GM18951 (cell line): ENCODE results near the gene TMPRSS12.
"Not testable (repeated sequence)": the region's sequence is repeated elsewhere in the genome, so short reads cannot be mapped to it uniquely, and the experiment has no call there.

Source experiments
- POLR2A ChIP-seq: IDR thresholded peaks from 4 replicates; pipeline ENCODE4 v1.6.1; 2011; ENCODE audit warnings: mild to moderate bottlenecking; ENCODE audit not compliant: insufficient read length, insufficient read depth; ENCODE audit errors: extremely low read depth
- in situ Hi-C: fragments of 300-500 bp; cut with MboI; formaldehyde crosslinking; loops from one replicate; pipeline ENCODE4 v1.12.0; 2022; ENCODE audit warnings: low sequenced_read_pairs, mixed read lengths, inconsistent platforms; ENCODE audit not compliant: unreplicated experiment

TMPRSS12 gene, protein sequence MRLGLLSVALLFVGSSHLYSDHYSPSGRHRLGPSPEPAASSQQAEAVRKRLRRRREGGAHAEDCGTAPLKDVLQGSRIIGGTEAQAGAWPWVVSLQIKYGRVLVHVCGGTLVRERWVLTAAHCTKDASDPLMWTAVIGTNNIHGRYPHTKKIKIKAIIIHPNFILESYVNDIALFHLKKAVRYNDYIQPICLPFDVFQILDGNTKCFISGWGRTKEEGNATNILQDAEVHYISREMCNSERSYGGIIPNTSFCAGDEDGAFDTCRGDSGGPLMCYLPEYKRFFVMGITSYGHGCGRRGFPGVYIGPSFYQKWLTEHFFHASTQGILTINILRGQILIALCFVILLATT

GRCh38 chr12:50842637-50843493, at the start of gene TMPRSS12:
TSS of gene TMPRSS12 (plus strand) at chr12:50842926. CDS start at chr12:50842965, 39 bp downstream.
- in situ Hi-C loops = no loop called here
- no peak for TF ChIP-seq POLR2A

- no peak for TF ChIP-seq POLR2A
- in situ Hi-C loops = no loop called here
Measured at GRCh38 chr12:50799908-50800307, 42.8 kb upstream of the TMPRSS12 start.

DNA sequence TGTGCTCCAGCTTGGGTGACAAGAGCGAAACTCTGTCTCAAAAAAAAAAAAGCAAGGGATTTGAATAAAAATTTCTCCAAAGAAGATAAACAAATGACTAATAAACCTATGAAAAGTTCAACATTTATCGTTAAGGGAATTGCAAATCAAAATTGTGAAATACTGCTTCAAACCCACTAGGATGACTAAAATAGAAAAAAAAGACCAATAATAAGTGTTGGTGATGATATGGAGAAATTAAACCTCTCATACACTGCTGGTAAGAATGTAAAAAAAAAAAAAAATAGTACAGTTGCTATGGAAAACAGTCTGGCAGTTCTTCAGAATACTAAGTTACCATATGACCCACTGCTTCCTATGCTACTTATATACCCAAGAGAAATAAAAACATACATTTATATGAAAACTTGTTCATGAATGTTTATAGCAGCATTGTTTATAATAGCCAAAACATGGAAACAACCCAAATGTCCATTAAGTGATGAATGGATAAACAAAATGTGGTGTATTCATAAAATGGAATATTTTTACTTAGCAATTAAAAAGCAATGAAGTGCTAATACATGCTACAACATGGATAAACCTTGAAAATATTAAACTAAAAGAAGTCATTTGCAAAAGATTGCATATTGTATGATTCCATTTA, 39.4 kb upstream of the TMPRSS12 start:
- TF ChIP-seq POLR2A = no peak
- in situ Hi-C loops = no loop called here

DNA sequence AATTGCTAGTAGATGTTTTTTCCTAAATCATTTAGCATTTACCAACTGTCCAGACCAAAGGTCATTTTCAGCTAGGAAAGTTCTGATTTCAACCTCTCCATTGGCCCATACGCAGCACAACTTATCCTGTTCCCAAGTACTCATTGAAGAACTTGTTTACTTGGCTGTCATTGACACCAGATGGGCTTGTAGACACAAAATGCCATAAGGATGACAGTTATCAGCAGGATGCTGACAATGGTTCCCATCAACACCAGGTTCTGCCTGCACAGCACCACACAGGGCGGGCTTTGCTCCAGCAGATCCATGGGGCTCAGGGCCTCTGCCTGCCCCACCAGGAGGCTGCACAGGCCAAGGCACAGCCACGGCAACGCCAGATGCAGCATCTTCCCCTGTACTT, 36.5 kb upstream of the TMPRSS12 start:
- TF ChIP-seq POLR2A = no peak
- in situ Hi-C loops = no loop called here

GRCh38 chr12:50809131-50809530, 33.6 kb upstream of the TMPRSS12 start:
- in situ Hi-C loops = not testable (repeated sequence)

DNA sequence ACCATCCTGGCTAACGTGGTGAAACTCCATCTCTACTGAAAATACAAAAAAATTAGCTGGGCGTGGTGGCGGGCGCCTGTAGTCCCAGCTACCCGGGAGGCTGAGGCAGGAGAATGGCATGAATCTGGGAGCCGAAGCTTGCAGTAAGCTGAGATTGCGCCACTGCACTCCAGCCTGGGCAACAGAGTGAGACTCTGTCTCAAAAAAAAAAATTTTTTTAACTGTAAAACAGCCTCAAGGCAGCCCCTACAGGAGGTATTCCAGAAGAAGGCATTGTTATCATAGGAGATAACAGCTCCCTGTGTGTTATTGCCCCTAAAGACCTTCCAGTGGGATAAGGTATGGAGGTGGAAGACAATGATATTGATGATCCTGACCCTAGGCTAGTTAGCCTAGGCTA, 27.8 kb upstream of the TMPRSS12 start:
- in situ Hi-C loops = not testable (repeated sequence)

GRCh38 chr12:50820177-50820576, 22.5 kb upstream of the TMPRSS12 start:
- in situ Hi-C loops = loop anchor here (10.0 kb wide), 1 partner anchor 165 kb away; no protein-coding TSS in a partner anchor
- TF ChIP-seq POLR2A = no peak

DNA sequence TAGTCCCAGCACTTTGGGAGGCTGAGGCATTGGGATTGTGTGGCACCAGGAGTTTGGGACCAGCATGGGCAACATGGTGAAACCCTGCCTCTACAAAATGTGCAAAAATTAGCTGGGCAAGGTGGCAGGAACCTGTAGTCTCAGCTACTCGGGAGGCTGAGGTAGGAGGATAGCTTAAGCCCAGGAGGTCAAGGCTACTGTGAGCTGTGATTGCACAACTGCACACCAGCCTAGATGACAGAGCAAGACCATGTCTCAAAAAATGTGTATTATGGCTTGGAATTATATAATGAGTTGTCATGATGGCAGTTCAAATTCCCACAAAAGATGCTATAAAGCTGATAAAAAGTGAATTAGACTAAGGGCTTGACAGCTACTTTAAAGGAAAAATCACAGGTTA, 20.6 kb upstream of the TMPRSS12 start:
- in situ Hi-C loops = loop anchor here (10.0 kb wide), 1 partner anchor 163 kb away; no protein-coding TSS in a partner anchor

DNA sequence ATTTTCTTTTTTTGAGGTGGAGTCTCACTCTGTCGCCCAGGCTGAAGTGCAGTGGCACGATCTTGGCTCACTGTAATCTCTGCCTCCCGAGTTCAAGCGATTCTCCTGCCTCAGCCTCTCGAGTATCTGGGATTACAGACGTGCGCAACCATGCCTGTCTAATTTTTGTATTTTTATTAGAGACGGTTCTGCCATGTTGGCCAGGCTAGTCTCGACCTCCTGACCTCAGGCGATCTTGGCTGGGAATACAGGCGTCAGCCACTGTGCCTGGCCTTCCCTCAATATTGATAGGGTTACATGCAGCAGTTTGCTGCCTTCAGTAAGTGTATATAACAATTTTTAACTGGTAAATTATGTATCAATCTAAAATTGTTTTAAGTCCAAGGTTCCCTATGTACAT, 19.0 kb upstream of the TMPRSS12 start:
- in situ Hi-C loops = loop anchor here (10.0 kb wide), 1 partner anchor 161 kb away; no protein-coding TSS in a partner anchor

More for the DNA sequence above, 20.6 kb upstream of the TMPRSS12 start:
- TF ChIP-seq POLR2A = no peak

DNA sequence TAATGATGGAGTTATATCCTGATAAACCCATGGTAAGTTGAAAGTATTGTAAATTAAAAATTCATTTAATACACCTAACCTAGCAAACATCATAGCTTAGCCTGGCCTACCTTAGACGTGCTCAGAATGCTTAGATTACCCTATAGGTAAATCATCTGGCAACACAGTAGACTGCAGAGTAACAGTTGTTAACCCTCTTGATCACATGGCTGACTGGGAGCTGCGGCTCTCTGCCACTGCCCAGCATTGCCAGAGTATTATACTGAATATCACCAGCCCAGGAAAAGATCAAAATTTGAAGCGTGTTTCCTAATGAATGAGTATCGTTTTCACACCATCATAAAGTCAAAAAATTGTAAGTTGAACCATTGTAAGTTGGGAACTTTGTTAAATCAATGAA, 17.8 kb upstream of the TMPRSS12 start:
- in situ Hi-C loops = loop anchor here (10.0 kb wide), 1 partner anchor 160 kb away; no protein-coding TSS in a partner anchor
- no peak for TF ChIP-seq POLR2A

GRCh38 chr12:50825372-50825838, 17.3 kb upstream of the TMPRSS12 start:
- in situ Hi-C loops = loop anchor here (10.0 kb wide), 1 partner anchor 159 kb away; no protein-coding TSS in a partner anchor

GRCh38 chr12:50828121-50828520, 14.6 kb upstream of the TMPRSS12 start:
- no peak for TF ChIP-seq POLR2A
- in situ Hi-C loops = loop anchor here (10.0 kb wide), 1 partner anchor 157 kb away; no protein-coding TSS in a partner anchor

More at GRCh38 chr12:50825372-50825838, 17.3 kb upstream of the TMPRSS12 start:
- no peak for TF ChIP-seq POLR2A

DNA sequence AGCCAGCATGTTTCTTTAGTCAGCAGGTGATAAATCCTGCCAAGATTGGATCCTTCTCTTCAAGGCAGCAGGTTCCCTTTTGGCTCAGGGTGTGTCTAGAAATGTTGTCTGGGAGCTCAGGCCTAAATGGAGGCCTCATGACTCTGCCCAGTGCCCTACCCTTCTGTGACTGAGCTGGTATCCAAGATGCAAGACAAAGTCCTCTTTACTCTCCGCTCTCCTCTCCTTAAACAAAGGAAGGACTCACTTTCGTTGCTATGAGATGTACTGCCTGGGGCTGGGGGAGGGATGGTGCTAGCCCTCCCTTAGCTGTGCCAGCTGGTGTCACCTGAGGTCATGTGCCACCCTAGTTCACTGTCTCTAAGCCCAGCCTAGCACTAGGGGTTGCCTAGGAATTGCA, 13.8 kb upstream of the TMPRSS12 start:
- in situ Hi-C loops = loop anchor here (10.0 kb wide), 1 partner anchor 156 kb away; no protein-coding TSS in a partner anchor
- no peak for TF ChIP-seq POLR2A

- in situ Hi-C loops = not testable (repeated sequence)
Measured at GRCh38 chr12:50833801-50834200, 8.9 kb upstream of the TMPRSS12 start.
